Pancreas (tissue), 10 donors: Measurements from ENCODE around the gene CFAP410. TPM values are rescaled to one million over a fixed set of nuclear protein-coding genes. Genes with fewer than 3 reads are reported as not detected.

Experiments used
- ATAC-seq, 4 donors: fragments of 200-7000 bp; cut with Tn5 transposase; one replicate each; pipeline versions ENCODE4 v1.8.0 to v1.9.1; 2020; ENCODE audit warnings: mild to moderate bottlenecking in 4 of 4, moderate library complexity in 4 of 4
- DNase-seq, 6 donors: peaks; one replicate each; pipeline ENCODE4 v3.0.0-alpha.2; 2020
- FAIRE-seq: peaks from 2 replicates; lab custom pipeline; 2012; peaks lifted over from hg19 to GRCh38; lab: Jason Lieb, UNC
- H3K27ac ChIP-seq, 4 donors: fragments of 200-600 bp; sonication (generic); 1 replicate in 3 of 4; 2 replicates in 1 of 4; pipeline versions ENCODE4 v1.5.0 to v1.8.0; 2020
- H3K27me3 ChIP-seq, 4 donors: fragments of 200-600 bp; one replicate each; pipeline ENCODE4 v1.8.0; 2021
- H3K36me3 ChIP-seq, 3 donors: fragments of 200-600 bp; sonication (generic) in 1 of 3; one replicate each; pipeline versions ENCODE4 v1.5.0 to v1.8.0; 2020 to 2021
- H3K4me1 ChIP-seq, 3 donors: fragments of 200-600 bp; one replicate each; pipeline ENCODE4 v1.8.0; 2021
- H3K4me3 ChIP-seq, 4 donors: fragments of 200-600 bp; sonication (generic) in 2 of 4; one replicate each; pipeline versions ENCODE4 v1.5.0 to v1.8.0; 2020 to 2021
- H3K9me3 ChIP-seq, 4 donors: fragments of 200-600 bp; one replicate each; pipeline ENCODE4 v1.8.0; 2021
- WGBS, 2 donors: extraction: QIAGEN DNeasy Blood & Tissue Kit; methylation state at CpG; one replicate each; pipeline ENCODE4 v1.1.7; 2013; 5-methylcytosine and 5-hydroxymethylcytosine counted together
- intact Hi-C, 3 donors: fragments of 100-400 bp; cut with DNase I; formaldehyde crosslinking; loops; one replicate each; pipeline versions ENCODE4 v1.11.1 to v1.14.2; 2022
- polyA plus RNA-seq, 2 donors: library from polyadenylated mRNA; stranded (reverse); fragments of 200-250 nt; gene quantifications; one replicate each; pipeline ENCODE4 v1.2.3, GENCODE V29; 2013
- total RNA-seq, 6 donors: library from RNA; stranded (reverse); fragmentation: NEBNext Ultra II Directional in 4 of 6; extraction: Animal tissue kit (Norgen Biotek cat#: 25700) in 4 of 6; gene quantifications; one replicate each; pipeline versions ENCODE4 v1.2.1 to v1.2.4, GENCODE V29; 2021 to 2023
- TF ChIP-seq, protein P1 (sequence below), 4 donors: fragments of 200-600 bp; sonication (generic) in 3 of 4; IDR thresholded peaks; one replicate each; pipeline versions ENCODE4 v1.5.0 to v1.8.0; 2021; ENCODE audit warnings: antibody characterized with exemption in 4 of 4
- donor health status: healthy with polysubstance abuse.
- donor health status: DM: no; HTN: no; CAD: no; lungs with moderate emphysema.
- donor health status: DM: no; HTN: no; CAD: no.
- donor health status: control.
- donor health status: control.
- donor health status: Bipolar disorder and iron deficiency.
- donor health status: DM: yes; HTN: yes; CAD: no.
- donor health status: DM: no; HTN: no; CAD: no.
- donor health status: DM: no; HTN: no; CAD: no.
- donor health status: DM: yes; HTN: yes; CAD: no.

CFAP410 gene
- total and polyA plus RNA-seq, 8 donors: 10.3 to 118 (median 16.3) TPM

DNA sequence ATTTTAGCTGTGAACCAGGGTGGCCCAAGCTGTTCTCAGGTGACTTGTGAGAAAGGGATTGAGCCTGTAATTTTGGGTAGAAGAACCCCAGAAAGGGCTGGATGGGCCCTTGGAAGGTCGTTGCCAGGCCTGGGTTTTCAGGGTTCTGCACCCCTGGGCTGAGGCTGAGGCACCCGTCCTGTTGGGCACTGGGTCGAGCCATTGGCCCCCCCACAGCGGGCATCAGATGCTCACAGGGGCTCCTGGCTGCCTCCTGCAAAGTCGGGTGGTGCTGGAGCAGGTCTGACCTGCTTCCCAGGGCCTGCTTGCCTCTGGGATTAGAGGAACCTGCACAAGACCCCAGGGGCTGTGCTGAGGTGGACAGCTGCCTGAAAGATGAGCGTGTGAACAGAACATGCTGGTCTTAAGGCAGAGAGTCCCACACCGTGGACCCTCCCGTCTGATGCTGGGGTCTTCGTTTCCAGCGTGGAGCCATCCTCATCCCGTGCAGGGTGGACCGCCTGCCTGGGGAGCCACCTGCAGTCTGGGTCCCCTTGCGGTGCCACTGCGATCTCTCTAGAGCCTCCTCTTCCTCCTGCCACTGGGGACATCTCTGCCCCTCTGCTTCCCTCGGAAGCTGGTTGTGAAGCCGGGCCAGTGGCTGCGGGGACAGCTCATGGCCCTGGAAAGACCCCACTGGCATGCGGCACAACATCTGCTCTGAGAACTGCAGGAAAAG, 12.5 kb upstream of the CFAP410 start:
- TF ChIP-seq, protein P1, sequence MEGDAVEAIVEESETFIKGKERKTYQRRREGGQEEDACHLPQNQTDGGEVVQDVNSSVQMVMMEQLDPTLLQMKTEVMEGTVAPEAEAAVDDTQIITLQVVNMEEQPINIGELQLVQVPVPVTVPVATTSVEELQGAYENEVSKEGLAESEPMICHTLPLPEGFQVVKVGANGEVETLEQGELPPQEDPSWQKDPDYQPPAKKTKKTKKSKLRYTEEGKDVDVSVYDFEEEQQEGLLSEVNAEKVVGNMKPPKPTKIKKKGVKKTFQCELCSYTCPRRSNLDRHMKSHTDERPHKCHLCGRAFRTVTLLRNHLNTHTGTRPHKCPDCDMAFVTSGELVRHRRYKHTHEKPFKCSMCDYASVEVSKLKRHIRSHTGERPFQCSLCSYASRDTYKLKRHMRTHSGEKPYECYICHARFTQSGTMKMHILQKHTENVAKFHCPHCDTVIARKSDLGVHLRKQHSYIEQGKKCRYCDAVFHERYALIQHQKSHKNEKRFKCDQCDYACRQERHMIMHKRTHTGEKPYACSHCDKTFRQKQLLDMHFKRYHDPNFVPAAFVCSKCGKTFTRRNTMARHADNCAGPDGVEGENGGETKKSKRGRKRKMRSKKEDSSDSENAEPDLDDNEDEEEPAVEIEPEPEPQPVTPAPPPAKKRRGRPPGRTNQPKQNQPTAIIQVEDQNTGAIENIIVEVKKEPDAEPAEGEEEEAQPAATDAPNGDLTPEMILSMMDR (IDR thresholded peaks at IDR 0.05): no peak
- Histone ChIP-seq H3K4me3 (no peak overlapping the region), H3K27ac (no peak overlapping the region), H3K9me3 (no peaks in the 10 kb centered on the region), H3K27me3 (peaks cover 0 to 5% (median 0%) of the 10 kb centered on the region in 4 donors), H3K36me3 (no peaks in the 10 kb centered on the region), H3K4me1 (no peaks in the 10 kb centered on the region)
- no peak for ATAC-seq
- FAIRE-seq: no peak
- intact Hi-C loops: no loop called here
- DNase-seq: no peak
- 59 to 75% methylated on average over 18 of the region's 18 CpGs for WGBS, 2 donors

DNA sequence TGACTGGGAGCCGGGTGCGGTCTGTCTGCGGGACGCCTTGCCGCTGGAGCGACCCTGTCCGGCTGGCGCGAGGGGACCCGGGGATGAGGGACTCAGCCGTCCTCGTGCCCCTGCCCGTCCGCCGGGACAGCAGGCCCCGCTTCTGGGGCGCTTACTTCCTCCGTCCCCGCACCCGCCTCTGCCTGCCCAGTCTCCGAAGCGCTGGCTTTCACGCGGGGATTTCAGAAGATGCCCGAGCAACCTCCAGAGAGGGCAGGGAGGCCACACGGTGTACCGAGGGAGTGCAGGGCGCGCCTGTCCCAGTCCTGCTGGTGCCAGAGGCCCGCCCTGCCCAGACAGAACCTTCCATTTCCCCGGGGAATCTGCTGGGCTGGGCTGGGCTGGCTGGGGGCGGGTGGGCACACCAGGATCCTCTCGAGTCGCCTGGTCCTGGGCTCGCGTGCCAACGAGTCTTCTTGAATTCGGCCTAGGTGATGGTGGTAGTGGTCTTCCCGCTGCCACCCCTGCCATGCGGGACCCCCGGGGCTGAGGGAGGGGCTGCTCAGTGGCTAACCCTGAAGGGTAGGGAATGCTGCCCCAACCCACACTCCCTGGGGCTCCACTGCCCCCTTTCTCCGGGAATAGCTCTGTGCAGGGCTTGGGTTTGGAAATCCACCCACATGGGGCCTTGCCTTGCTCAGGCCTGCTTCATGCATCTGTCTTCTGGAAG, 11.7 kb upstream of the CFAP410 start:
- 19 to 23% methylated on average over 36 to 42 of the region's 42 CpGs for WGBS, 2 donors
- H3K4me3 ChIP-seq: no peak overlapping the region
- H3K27me3 ChIP-seq: peaks cover 0 to 5% (median 0%) of the 10 kb centered on the region in 4 donors
- H3K4me1 ChIP-seq: no peaks in the 10 kb centered on the region
- FAIRE-seq (no peak), ATAC-seq (no peak), DNase-seq (no peak)
- H3K9me3 ChIP-seq: no peaks in the 10 kb centered on the region
- intact Hi-C loops: no loop called here
- TF ChIP-seq, protein P1 (IDR thresholded peaks at IDR 0.05): no peak
- H3K27ac ChIP-seq: no peak overlapping the region
- H3K36me3 ChIP-seq: no peaks in the 10 kb centered on the region

DNA sequence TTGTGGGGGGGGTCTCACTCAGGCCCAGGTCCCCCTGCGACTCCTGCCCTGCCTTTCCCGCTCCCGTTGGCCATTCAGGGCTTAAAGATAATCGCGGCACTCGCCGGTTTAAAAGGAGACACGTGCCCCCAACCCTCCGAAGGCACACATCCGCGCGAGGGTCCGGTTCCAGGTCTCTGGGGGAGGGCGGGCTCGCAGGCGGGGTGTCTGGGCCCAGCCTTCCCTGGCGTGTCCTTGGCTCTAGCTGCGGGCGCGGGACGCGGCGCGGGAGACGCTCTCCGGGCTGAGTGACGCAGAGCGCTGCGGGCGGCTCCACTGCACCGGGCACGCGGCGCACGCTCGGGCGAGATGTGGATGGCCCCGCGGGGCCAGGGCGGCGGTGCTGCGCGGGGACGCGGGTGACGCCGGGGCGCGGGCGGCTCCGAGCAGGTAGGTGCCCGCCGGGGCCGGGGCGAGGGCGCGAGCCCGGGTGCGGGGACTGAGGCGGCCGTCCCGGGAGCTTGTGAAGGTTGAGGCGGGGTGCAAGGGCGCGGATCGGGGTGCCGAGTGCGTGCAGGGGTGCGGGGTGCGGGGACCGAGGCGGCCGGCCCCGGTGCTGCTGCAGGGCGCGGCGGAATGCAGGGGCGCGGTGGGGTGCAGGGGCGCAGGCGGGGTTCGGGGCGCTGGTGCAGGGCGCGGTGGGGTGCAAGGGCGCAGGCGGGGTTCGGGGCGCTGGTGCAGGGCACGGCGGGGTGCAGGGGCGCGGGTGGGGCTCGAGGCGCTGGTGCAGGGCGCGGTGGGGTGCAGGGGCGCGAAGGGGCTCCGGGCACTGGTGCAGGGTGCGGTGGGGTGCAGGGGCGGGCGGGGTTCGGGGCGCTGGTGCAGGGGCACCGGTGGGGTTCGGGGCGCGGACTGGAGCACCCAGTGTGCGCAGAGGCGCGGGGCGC, 10.9 kb upstream of the CFAP410 start:
- DNase-seq (no peak), FAIRE-seq (no peak), ATAC-seq (no peak)
- Histone ChIP-seq H3K36me3 (no peaks in the 10 kb centered on the region), H3K4me3 (no peak overlapping the region), H3K27ac (no peak overlapping the region), H3K9me3 (no peaks in the 10 kb centered on the region), H3K27me3 (peaks cover 0 to 5% (median 0%) of the 10 kb centered on the region in 4 donors), H3K4me1 (no peaks in the 10 kb centered on the region)
- intact Hi-C loops: no loop called here
- TF ChIP-seq, protein P1 (IDR thresholded peaks at IDR 0.05): no peak
- 4 to 8% methylated on average over 76 to 113 of the region's 113 CpGs for WGBS, 2 donors

DNA sequence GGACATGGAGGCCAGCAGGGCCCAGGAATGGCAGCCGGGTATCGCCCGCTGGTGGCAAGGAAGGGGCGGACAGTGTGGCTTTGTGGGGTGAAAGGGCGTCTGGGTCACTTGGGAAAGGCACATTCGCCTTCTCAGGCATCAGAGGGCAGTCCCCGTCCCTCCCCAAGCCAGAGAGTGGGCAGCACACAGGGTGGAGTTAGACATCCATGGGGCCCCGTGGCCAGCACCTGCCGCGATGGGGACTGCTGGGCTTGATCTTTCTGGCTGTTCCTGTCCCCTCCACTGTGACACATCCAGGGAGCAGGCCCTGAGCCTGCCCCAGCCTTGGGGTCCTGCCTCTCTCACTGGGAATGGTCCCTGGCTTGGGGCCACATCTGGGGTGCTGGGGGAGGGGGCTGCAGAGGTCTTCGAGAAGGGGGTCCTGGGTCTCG, 10.2 kb upstream of the CFAP410 start:
- ATAC-seq (no peak), FAIRE-seq (no peak), DNase-seq (no peak)
- no peaks in the 10 kb centered on the region for H3K9me3 ChIP-seq
- H3K27ac ChIP-seq: no peak overlapping the region
- H3K27me3 ChIP-seq: peaks cover 0 to 5% (median 0%) of the 10 kb centered on the region in 4 donors
- 54 to 56% methylated on average over 12 of the region's 12 CpGs for WGBS, 2 donors
- intact Hi-C loops: no loop called here
- TF ChIP-seq, protein P1 (IDR thresholded peaks at IDR 0.05): no peak
- no peak overlapping the region for H3K4me3 ChIP-seq
- no peaks in the 10 kb centered on the region for H3K36me3 ChIP-seq
- no peaks in the 10 kb centered on the region for H3K4me1 ChIP-seq
